ENCODE results near the gene HMGN4. TPM values are rescaled to one million over a fixed set of nuclear protein-coding genes. Genes with fewer than 3 reads are reported as not detected.
A peak's percentile ranks its signal among the peaks of the same experiment; 100 is the strongest.

The HMGN4 gene
- total RNA-seq, 1 donor from 2014 or later: 81.8 TPM

- H3K9me3 ChIP-seq (ENCODE audit: low read depth): no peaks in the 10 kb centered on the region
- no peak for DNase-seq (ENCODE audit: low spot score)
- H4K20me1 ChIP-seq (ENCODE audit: low read depth): no peaks in the 10 kb centered on the region
- H3K36me3 Mint-ChIP-seq: peaks cover 4% of the 10 kb centered on the region
- H3K9me3 Mint-ChIP-seq: peaks cover 13% of the 10 kb centered on the region
- no peaks in the 10 kb centered on the region for H3K79me2 ChIP-seq (ENCODE audit: low read depth)
- no peak overlapping the region for H3K27ac ChIP-seq
- H3K4me3 Mint-ChIP-seq: no peak overlapping the region
- H3K4me1 Mint-ChIP-seq: peaks cover 17% of the 10 kb centered on the region
- peaks cover 5% of the 10 kb centered on the region for H3K27me3 ChIP-seq
- no peak overlapping the region for H3K27ac Mint-ChIP-seq
- H3K4me3 ChIP-seq: no peak overlapping the region
- peaks cover 21% of the 10 kb centered on the region for H3F3A ChIP-seq (ENCODE audit: low read depth)
- peaks cover 32% of the 10 kb centered on the region for H3K27me3 Mint-ChIP-seq (ENCODE audit: insufficient read depth, low read depth)
- TF ChIP-seq EZH2phosphoT487 (IDR thresholded peaks at IDR 0.05) (no peak), EZH2 (IDR thresholded peaks at IDR 0.05) (no peak), CTCF (IDR thresholded peaks at IDR 0.05) (no peak)
- no peak overlapping the region for H2AFZ ChIP-seq (replicated peaks)
- H3K4me2 ChIP-seq: no peak overlapping the region
- H3K36me3 ChIP-seq: no peaks in the 10 kb centered on the region
- H3K9ac ChIP-seq: no peak overlapping the region
- no peaks in the 10 kb centered on the region for H3K4me1 ChIP-seq
Observed at GRCh38 chr6:26570027-26570809, 32.1 kb downstream of the HMGN4 start.

- peaks cover 15% of the 10 kb centered on the region for H3K27me3 ChIP-seq
- Mint-ChIP-seq H3K9me3 (peaks cover 13% of the 10 kb centered on the region), H3K36me3 (peaks cover 4% of the 10 kb centered on the region), H3K27ac (peak overlapping the region; percentile 87), H3K4me1 (peaks cover 19% of the 10 kb centered on the region), H3K27me3 (ENCODE audit: insufficient read depth, low read depth) (peaks cover 45% of the 10 kb centered on the region), H3K4me3 (peak overlapping the region; percentile 97)
- peak overlapping the region; percentile 79 for H3K4me2 ChIP-seq
- H3K27ac ChIP-seq: no peak overlapping the region
- H3K4me1 ChIP-seq: no peaks in the 10 kb centered on the region
- no peaks in the 10 kb centered on the region for H3K36me3 ChIP-seq
- peak overlapping the region; percentile 91 for H3K4me3 ChIP-seq
- H3K9ac ChIP-seq: no peak overlapping the region
- H3K79me2 ChIP-seq (ENCODE audit: low read depth): no peaks in the 10 kb centered on the region
- no peaks in the 10 kb centered on the region for H4K20me1 ChIP-seq (ENCODE audit: low read depth)
- peak overlapping the region; percentile 89 for H2AFZ ChIP-seq (replicated peaks)
- H3F3A ChIP-seq (ENCODE audit: low read depth): peaks cover 32% of the 10 kb centered on the region
- no peaks in the 10 kb centered on the region for H3K9me3 ChIP-seq (ENCODE audit: low read depth)
- TF ChIP-seq CTCF (IDR thresholded peaks at IDR 0.05) (no peak), EZH2 (IDR thresholded peaks at IDR 0.05) (no peak), EZH2phosphoT487 (IDR thresholded peaks at IDR 0.05) (no peak)
- DNase-seq (ENCODE audit: low spot score): peak; percentile 77
Observed at GRCh38 chr6:26571592-26572296, 33.6 kb downstream of the HMGN4 start.

- H3K4me3 ChIP-seq: peak overlapping the region; percentile 49
Observed at GRCh38 chr6:26575494-26575939, 37.4 kb downstream of the HMGN4 start.

More at GRCh38 chr6:26575494-26575939, 37.4 kb downstream of the HMGN4 start:
- no peaks in the 10 kb centered on the region for H3K4me1 ChIP-seq
- Mint-ChIP-seq H3K36me3 (peaks cover 3% of the 10 kb centered on the region), H3K27ac (no peak overlapping the region), H3K4me1 (peaks cover 17% of the 10 kb centered on the region), H3K9me3 (peaks cover 25% of the 10 kb centered on the region), H3K4me3 (peak overlapping the region; percentile 58), H3K27me3 (ENCODE audit: insufficient read depth, low read depth) (peaks cover 46% of the 10 kb centered on the region)
- H3K9ac ChIP-seq: no peak overlapping the region
- no peak overlapping the region for H2AFZ ChIP-seq (replicated peaks)
- H3K27ac ChIP-seq: no peak overlapping the region
- no peaks in the 10 kb centered on the region for H3K79me2 ChIP-seq (ENCODE audit: low read depth)
- peaks cover 9% of the 10 kb centered on the region for H3K9me3 ChIP-seq (ENCODE audit: low read depth)
- TF ChIP-seq EZH2phosphoT487 (IDR thresholded peaks at IDR 0.05) (no peak), CTCF (IDR thresholded peaks at IDR 0.05) (peak; percentile 6), EZH2 (IDR thresholded peaks at IDR 0.05) (no peak)
- H4K20me1 ChIP-seq (ENCODE audit: low read depth): no peaks in the 10 kb centered on the region
- H3K4me2 ChIP-seq: peak overlapping the region; percentile 85
- H3K27me3 ChIP-seq: peaks cover 22% of the 10 kb centered on the region
- H3F3A ChIP-seq (ENCODE audit: low read depth): peaks cover 21% of the 10 kb centered on the region
- DNase-seq (ENCODE audit: low spot score): peak; percentile 58
- no peaks in the 10 kb centered on the region for H3K36me3 ChIP-seq

All from neural progenitor cell (in vitro differentiated cells).